VCaP (cell line): ENCODE results near the gene PRRX1.

Source experiments
- H3K27ac ChIP-seq: fragments of 450-650 bp; 2 replicates; pipeline ENCODE4 v1.5.1; 2017
- CTCF ChIP-seq: fragments of 450-650 bp; conservative IDR thresholded peaks from 2 replicates; pipeline ENCODE4 v1.5.1; 2017; ENCODE audit warnings: mild to moderate bottlenecking, moderate library complexity

Gene PRRX1

GRCh38 chr1:170660871-170661645 is 2.9 kb upstream of the PRRX1 start:
- no peak overlapping the region for H3K27ac ChIP-seq
- TF ChIP-seq CTCF = no peak

GRCh38 chr1:170661646-170662411 is 2.1 kb upstream of the PRRX1 start:
- TF ChIP-seq CTCF = no peak
- H3K27ac ChIP-seq = no peak overlapping the region

- H3K27ac ChIP-seq = no peak overlapping the region
- no peak for TF ChIP-seq CTCF
Measured at GRCh38 chr1:170662561-170663403, 1.1 kb upstream of the PRRX1 start.

GRCh38 chr1:170663404-170664092 is 383 bp upstream of the PRRX1 start:
- no peak for TF ChIP-seq CTCF
- H3K27ac ChIP-seq = no peak overlapping the region

GRCh38 chr1:170664828-170665612 is 1.1 kb downstream of the PRRX1 start:
- no peak overlapping the region for H3K27ac ChIP-seq
- TF ChIP-seq CTCF = no peak

- no peak for TF ChIP-seq CTCF
Measured at GRCh38 chr1:170665629-170666028, 1.7 kb downstream of the PRRX1 start.

More at GRCh38 chr1:170665629-170666028, 1.7 kb downstream of the PRRX1 start:
- no peak overlapping the region for H3K27ac ChIP-seq
